Measurements from ENCODE around the gene FILIP1L. TPM values are rescaled to one million over a fixed set of nuclear protein-coding genes. Genes with fewer than 3 reads are reported as not detected.

Gene FILIP1L
- total RNA-seq, 1 experiment from 2014 or later = 15.5 TPM

GRCh38 chr3:100129941-100130340, 15.6 kb upstream of the FILIP1L start:
- H3K27me3 ChIP-seq (replicated peaks; ENCODE audit: control insufficient read depth, insufficient read depth, low read length) = no peaks in the 10 kb centered on the region
- CTCF ChIA-PET = no interaction called here

DNA sequence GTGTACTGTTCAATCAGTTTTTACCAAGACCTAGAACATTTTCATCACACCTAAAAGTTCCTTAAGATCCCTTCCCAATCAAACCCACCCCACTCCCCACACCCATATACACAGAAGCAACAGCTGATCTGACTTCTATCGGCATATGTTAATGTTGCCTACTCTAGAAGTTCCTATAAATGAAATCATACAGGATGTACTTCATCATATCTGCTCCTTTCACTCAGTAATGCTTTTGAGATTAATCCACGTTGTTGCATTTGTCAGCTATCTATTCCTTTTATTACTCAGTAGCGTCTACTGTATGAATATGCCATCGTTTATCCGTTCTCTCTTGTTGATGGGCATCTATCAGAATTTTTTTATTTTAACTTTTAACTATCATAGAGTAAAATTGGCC, 14.3 kb upstream of the FILIP1L start:
- Histone ChIP-seq H3K36me3 (ENCODE audit: control insufficient read depth, insufficient read depth, low read length) (no peaks in the 10 kb centered on the region), H3K4me3 (ENCODE audit: low read depth, low read length) (no peak overlapping the region), H3K27me3 (replicated peaks; ENCODE audit: control insufficient read depth, insufficient read depth, low read length) (no peaks in the 10 kb centered on the region), H3K9me3 (no peaks in the 10 kb centered on the region), H3K4me1 (no peaks in the 10 kb centered on the region)
- BruUV-seq (replicated peaks) = no TSS peak
- Mint-ChIP-seq H3K27me3 (ENCODE audit: insufficient read depth, unreplicated experiment) (no peaks in the 10 kb centered on the region), H3K36me3 (ENCODE audit: insufficient read depth, unreplicated experiment) (no peaks in the 10 kb centered on the region), H3K4me1 (ENCODE audit: low read depth, unreplicated experiment) (no peaks in the 10 kb centered on the region), H3K9me3 (ENCODE audit: unreplicated experiment) (no peaks in the 10 kb centered on the region), H3K4me3 (ENCODE audit: unreplicated experiment) (no peak overlapping the region), H3K27ac (ENCODE audit: unreplicated experiment) (no peak overlapping the region)
- ChIA-PET POLR2A (no interaction called here), CTCF (no interaction called here)
- no peak for DNase-seq
- TF ChIP-seq CTCF (IDR thresholded peaks at IDR 0.05; ENCODE audit: insufficient read depth in 1 of 2, low read depth in 1 of 2, low read length in 1 of 2, severe bottlenecking in 1 of 2, unreplicated experiment in 1 of 2) = no peak
- intact Hi-C loops (cut with micrococcal nuclease; ENCODE audit: unreplicated experiment) = no loop called here

More at GRCh38 chr3:100129941-100130340, 15.6 kb upstream of the FILIP1L start:
- Mint-ChIP-seq H3K4me3 (ENCODE audit: unreplicated experiment) (no peak overlapping the region), H3K27ac (ENCODE audit: unreplicated experiment) (no peak overlapping the region), H3K36me3 (ENCODE audit: insufficient read depth, unreplicated experiment) (no peaks in the 10 kb centered on the region), H3K27me3 (ENCODE audit: insufficient read depth, unreplicated experiment) (no peaks in the 10 kb centered on the region), H3K9me3 (ENCODE audit: unreplicated experiment) (no peaks in the 10 kb centered on the region), H3K4me1 (ENCODE audit: low read depth, unreplicated experiment) (no peaks in the 10 kb centered on the region)
- no peaks in the 10 kb centered on the region for H3K9me3 ChIP-seq
- POLR2A ChIA-PET = no interaction called here
- no peaks in the 10 kb centered on the region for H3K4me1 ChIP-seq
- intact Hi-C loops (cut with micrococcal nuclease; ENCODE audit: unreplicated experiment) = no loop called here
- H3K36me3 ChIP-seq (ENCODE audit: control insufficient read depth, insufficient read depth, low read length) = no peaks in the 10 kb centered on the region
- TF ChIP-seq CTCF (IDR thresholded peaks at IDR 0.05; ENCODE audit: insufficient read depth in 1 of 2, low read depth in 1 of 2, low read length in 1 of 2, severe bottlenecking in 1 of 2, unreplicated experiment in 1 of 2) = no peak
- H3K4me3 ChIP-seq (ENCODE audit: low read depth, low read length) = no peak overlapping the region
- no TSS peak for BruUV-seq (replicated peaks)
- no peak for DNase-seq

DNA sequence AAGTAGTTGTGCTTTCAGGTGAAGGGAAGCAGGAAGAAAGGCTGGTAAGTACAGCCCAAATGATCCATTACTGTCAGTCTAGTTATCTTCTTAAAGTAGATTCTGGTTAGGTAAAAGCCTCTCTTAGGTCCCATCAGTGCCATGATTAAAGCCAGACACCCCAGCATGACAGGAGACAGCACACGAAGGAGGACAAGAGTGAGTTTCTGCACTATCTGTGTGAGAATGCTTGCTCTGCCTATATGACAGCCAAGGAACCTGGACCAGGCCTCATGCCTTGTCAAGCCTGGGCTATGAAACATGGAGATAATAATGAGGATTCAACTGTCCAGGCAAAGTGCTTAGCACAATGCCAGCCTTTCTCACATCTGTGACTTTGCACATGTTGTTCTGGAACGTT, 13.5 kb upstream of the FILIP1L start:
- no peak for TF ChIP-seq CTCF (IDR thresholded peaks at IDR 0.05; ENCODE audit: insufficient read depth in 1 of 2, low read depth in 1 of 2, low read length in 1 of 2, severe bottlenecking in 1 of 2, unreplicated experiment in 1 of 2)
- H3K36me3 Mint-ChIP-seq (ENCODE audit: insufficient read depth, unreplicated experiment) = no peaks in the 10 kb centered on the region
- no peak overlapping the region for H3K4me3 Mint-ChIP-seq (ENCODE audit: unreplicated experiment)
- no peaks in the 10 kb centered on the region for H3K36me3 ChIP-seq (ENCODE audit: control insufficient read depth, insufficient read depth, low read length)
- no peaks in the 10 kb centered on the region for H3K27me3 ChIP-seq (replicated peaks; ENCODE audit: control insufficient read depth, insufficient read depth, low read length)
- DNase-seq = no peak
- intact Hi-C loops (cut with micrococcal nuclease; ENCODE audit: unreplicated experiment) = no loop called here
- no peaks in the 10 kb centered on the region for H3K9me3 Mint-ChIP-seq (ENCODE audit: unreplicated experiment)
- H3K4me1 ChIP-seq = no peaks in the 10 kb centered on the region
- no peaks in the 10 kb centered on the region for H3K4me1 Mint-ChIP-seq (ENCODE audit: low read depth, unreplicated experiment)
- H3K27me3 Mint-ChIP-seq (ENCODE audit: insufficient read depth, unreplicated experiment) = no peaks in the 10 kb centered on the region
- no peak overlapping the region for H3K4me3 ChIP-seq (ENCODE audit: low read depth, low read length)
- no TSS peak for BruUV-seq (replicated peaks)
- no peak overlapping the region for H3K27ac Mint-ChIP-seq (ENCODE audit: unreplicated experiment)
- POLR2A ChIA-PET = no interaction called here
- CTCF ChIA-PET = no interaction called here
- H3K9me3 ChIP-seq = no peaks in the 10 kb centered on the region
